SK-N-SH (cell line): ENCODE data around the gene ENDOD1. TPM values are rescaled to one million over a fixed set of nuclear protein-coding genes. Genes with fewer than 3 reads are reported as not detected.

Source experiments
- CTCF ChIA-PET: fragments of 300-600, 350-600 bp; formaldehyde crosslinking; extraction: SDS; loops from one replicate; lab custom pipeline; 2021; lab: Yijun Ruan, JAX
- POLR2A ChIA-PET: fragments of 350-600 bp; sonication (Branson Sonifier 250); formaldehyde crosslinking; extraction: SDS; loops from one replicate; lab custom pipeline; 2020; ENCODE audit warnings: antibody characterized with exemption, inconsistent platforms; lab: Yijun Ruan, JAX
- DNase-seq: peaks from one replicate; pipeline ENCODE4 v3.0.0; 2012
- H2AFZ ChIP-seq: fragments of 200-600 bp; sonication (generic); 2 replicates; pipeline ENCODE4 v1.8.1; 2016; ENCODE audit warnings: antibody characterized with exemption, mild to moderate bottlenecking, low read depth
- H3F3A ChIP-seq: fragments of 200-600 bp; sonication (generic); replicated peaks from 2 replicates; pipeline ENCODE3; 2016; ENCODE audit warnings: antibody characterized with exemption, mild to moderate bottlenecking; ENCODE audit not compliant: insufficient read depth
- H3K27ac ChIP-seq, 2 experiments: fragments of 200-500 bp in 1 of 2; fragments of 200-600 bp in 1 of 2; sonication (Bioruptor generic) in 1 of 2; sonication (generic), shearing (Covaris generic) in 1 of 2; 2 replicates each; pipeline versions ENCODE4 v1.5.1 to v1.6.1; 2014 to 2016; ENCODE audit warnings: low read depth in 2 of 2, inconsistent platforms in 1 of 2, low read length in 1 of 2, mild to moderate bottlenecking in 1 of 2, mixed read lengths in 1 of 2
- H3K27me3 ChIP-seq: fragments of 200-600 bp; sonication (generic), shearing (Covaris generic); 2 replicates; pipeline ENCODE4 v1.6.1; 2016; ENCODE audit warnings: mixed run types; ENCODE audit not compliant: insufficient read depth
- H3K36me3 ChIP-seq, 2 experiments: fragments of 200-500 bp in 1 of 2; fragments of 200-600 bp in 1 of 2; sonication (Bioruptor generic) in 1 of 2; sonication (generic) in 1 of 2; replicated peaks in 1 of 2; 2 replicates each; pipeline versions ENCODE3 to v1.5.1; 2014 to 2016; ENCODE audit warnings: low read length in 1 of 2, mild to moderate bottlenecking in 1 of 2; ENCODE audit not compliant: insufficient read depth in 2 of 2, control insufficient read depth in 1 of 2
- H3K4me1 ChIP-seq, 2 experiments: fragments of 200-500 bp in 1 of 2; fragments of 200-600 bp in 1 of 2; sonication (Bioruptor generic) in 1 of 2; sonication (generic), shearing (Covaris generic) in 1 of 2; 2 replicates each; pipeline versions ENCODE4 v1.5.1 to v1.6.1; 2014 to 2016; ENCODE audit warnings: low read depth in 1 of 2, low read length in 1 of 2, mixed run types in 1 of 2; ENCODE audit not compliant: insufficient read depth in 2 of 2, control insufficient read depth in 1 of 2
- H3K4me2 ChIP-seq: fragments of 200-600 bp; sonication (generic), shearing (Covaris generic); 2 replicates; pipeline ENCODE4 v1.6.1; 2017; ENCODE audit warnings: mixed run types
- H3K4me3 ChIP-seq, 2 experiments: fragments of 200-500 bp in 1 of 2; fragments of 200-600 bp in 1 of 2; sonication (Bioruptor generic) in 1 of 2; sonication (generic), shearing (Covaris generic) in 1 of 2; 2 replicates each; pipeline versions ENCODE4 v1.5.1 to v1.8.1; 2014 to 2016; ENCODE audit warnings: low read depth in 2 of 2, inconsistent platforms in 1 of 2, low read length in 1 of 2, mild to moderate bottlenecking in 1 of 2, mixed read lengths in 1 of 2, moderate library complexity in 1 of 2
- H3K79me2 ChIP-seq: fragments of 200-600 bp; sonication (generic); 2 replicates; pipeline ENCODE4 v1.8.1; 2017; ENCODE audit warnings: mild to moderate bottlenecking; ENCODE audit not compliant: insufficient read depth
- H3K9ac ChIP-seq: fragments of 200-600 bp; sonication (generic); 2 replicates; pipeline ENCODE4 v1.6.1; 2017; ENCODE audit warnings: mixed run types
- H3K9me2 ChIP-seq: fragments of 200-600 bp; sonication (generic); 2 replicates; pipeline ENCODE4 v1.6.1; 2017; ENCODE audit warnings: mixed run types
- H3K9me3 ChIP-seq: fragments of 200-600 bp; sonication (generic); 2 replicates; pipeline ENCODE4 v1.6.1; 2017; ENCODE audit warnings: mixed run types, mild to moderate bottlenecking, moderate library complexity
- H4K20me1 ChIP-seq: fragments of 200-600 bp; sonication (generic); 2 replicates; pipeline ENCODE4 v1.6.1; 2017; ENCODE audit warnings: mild to moderate bottlenecking, mixed run types; ENCODE audit not compliant: insufficient read depth
- ELF1 ChIP-seq: IDR thresholded peaks from 2 replicates; pipeline ENCODE4 v1.4.0; 2012
- EZH2phosphoT487 ChIP-seq: fragments of 200-600 bp; sonication (generic); IDR thresholded peaks from 2 replicates; pipeline ENCODE4 v1.6.1; 2017; ENCODE audit warnings: low read depth, mixed run types, mild to moderate bottlenecking, antibody characterized with exemption, moderate library complexity, borderline replicate concordance
- FOSL2 ChIP-seq: IDR thresholded peaks from 2 replicates; pipeline ENCODE4 v1.4.0; 2012; ENCODE audit warnings: low read depth, mild to moderate bottlenecking, moderate library complexity, borderline replicate concordance
- FOXJ3 ChIP-seq: sonication (generic); formaldehyde crosslinking; IDR thresholded peaks from 2 replicates; pipeline ENCODE4 v1.5.1; 2020; ENCODE audit warnings: mild to moderate bottlenecking, missing genetic modification reagents
- GATA2 ChIP-seq: sonication (generic); formaldehyde crosslinking; IDR thresholded peaks from 2 replicates; pipeline ENCODE4 v1.5.0; 2020; ENCODE audit warnings: mild to moderate bottlenecking, missing genetic modification reagents
- MXI1 ChIP-seq: IDR thresholded peaks from 2 replicates; pipeline ENCODE4 v1.6.1; 2012; ENCODE audit warnings: mild to moderate bottlenecking, low read depth, low read length, improper control_type of control experiment
- NFIC ChIP-seq: IDR thresholded peaks from 2 replicates; pipeline ENCODE4 v1.4.0; 2012; ENCODE audit warnings: borderline replicate concordance
- POLR2AphosphoS5 ChIP-seq: IDR thresholded peaks from 2 replicates; pipeline ENCODE4 v1.6.1; 2012; ENCODE audit warnings: low read depth, low read length
- RAD21 ChIP-seq: IDR thresholded peaks from 2 replicates; pipeline ENCODE4 v1.6.1; 2012; ENCODE audit warnings: mild to moderate bottlenecking, low read length
- RCOR1 ChIP-seq: fragments of 150-350 bp; IDR thresholded peaks from 2 replicates; pipeline ENCODE4 v1.6.1; 2017; ENCODE audit warnings: antibody characterized with exemption, low read length
- RFX5 ChIP-seq: IDR thresholded peaks from 2 replicates; pipeline ENCODE4 v1.6.1; 2012; ENCODE audit warnings: mild to moderate bottlenecking, improper control_type of control experiment, low read length
- SIN3A ChIP-seq: IDR thresholded peaks from 2 replicates; pipeline ENCODE4 v1.6.1; 2012; ENCODE audit warnings: low read depth, mild to moderate bottlenecking, low read length, moderate library complexity, borderline replicate concordance
- TAF1 ChIP-seq: IDR thresholded peaks from 2 replicates; pipeline ENCODE4 v1.6.1; 2012; ENCODE audit warnings: low read depth, mild to moderate bottlenecking, low read length, moderate library complexity, borderline replicate concordance
- WGBS: methylation state at CpG from one replicate; pipeline ENCODE4 v1.1.6; 2017; ENCODE audit warnings: low lambda C conversion rate; 5-methylcytosine and 5-hydroxymethylcytosine counted together
- polyA plus RNA-seq, 3 experiments: library from polyadenylated mRNA; depleted of rRNA; stranded (reverse); fragments of >200 nt; gene quantifications; 2 replicates each; pipeline ENCODE4 v1.2.3, GENCODE V29; 2012
- TF ChIP-seq, protein P1 (sequence below): IDR thresholded peaks from 2 replicates; pipeline ENCODE4 v1.4.0; 2012; ENCODE audit warnings: low read depth, borderline replicate concordance
- TF ChIP-seq, protein P2 (sequence below): fragments of 150-350 bp; IDR thresholded peaks from 2 replicates; pipeline ENCODE4 v1.6.1; 2017; ENCODE audit warnings: antibody characterized with exemption, low read length, low read depth, borderline replicate concordance
- TF ChIP-seq, protein P3 (sequence below): IDR thresholded peaks from 2 replicates; pipeline ENCODE4 v1.4.0; 2012; ENCODE audit warnings: low read depth
- TF ChIP-seq, protein P4 (sequence below): IDR thresholded peaks from 2 replicates; pipeline ENCODE4; 2012
- TF ChIP-seq, protein P5 (sequence below): IDR thresholded peaks from 2 replicates; pipeline ENCODE4 v1.4.0; 2012; ENCODE audit warnings: low read depth, borderline replicate concordance
- TF ChIP-seq, protein P6 (sequence below): IDR thresholded peaks from 2 replicates; pipeline ENCODE4 v1.6.1; 2012; ENCODE audit warnings: mild to moderate bottlenecking, low read depth, low read length, moderate library complexity

The ENDOD1 gene
- polyA plus RNA-seq, 1 of the 3 experiments (the other 2 are of a cell fraction): 15.0 TPM

DNA sequence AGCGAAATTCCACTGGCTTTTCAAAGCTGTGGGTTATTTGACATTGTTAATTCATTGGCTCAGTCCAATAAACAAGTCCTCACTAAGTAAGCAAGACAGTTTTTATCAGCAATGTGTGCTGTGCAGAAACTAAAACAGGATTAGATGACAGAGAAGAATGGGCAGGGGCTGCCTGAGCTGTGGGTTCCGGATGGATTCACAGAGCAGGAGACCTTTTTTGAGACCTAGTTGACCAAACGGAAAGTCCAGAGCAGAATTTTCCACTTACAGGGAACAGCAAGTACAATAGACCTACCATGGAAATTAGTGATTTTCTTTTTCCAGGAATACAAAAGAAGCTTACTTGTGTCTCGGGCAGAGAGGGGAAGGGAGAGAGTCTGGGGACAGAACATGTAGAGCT is 45.6 kb upstream of the ENDOD1 start:
- TF ChIP-seq, protein P1, sequence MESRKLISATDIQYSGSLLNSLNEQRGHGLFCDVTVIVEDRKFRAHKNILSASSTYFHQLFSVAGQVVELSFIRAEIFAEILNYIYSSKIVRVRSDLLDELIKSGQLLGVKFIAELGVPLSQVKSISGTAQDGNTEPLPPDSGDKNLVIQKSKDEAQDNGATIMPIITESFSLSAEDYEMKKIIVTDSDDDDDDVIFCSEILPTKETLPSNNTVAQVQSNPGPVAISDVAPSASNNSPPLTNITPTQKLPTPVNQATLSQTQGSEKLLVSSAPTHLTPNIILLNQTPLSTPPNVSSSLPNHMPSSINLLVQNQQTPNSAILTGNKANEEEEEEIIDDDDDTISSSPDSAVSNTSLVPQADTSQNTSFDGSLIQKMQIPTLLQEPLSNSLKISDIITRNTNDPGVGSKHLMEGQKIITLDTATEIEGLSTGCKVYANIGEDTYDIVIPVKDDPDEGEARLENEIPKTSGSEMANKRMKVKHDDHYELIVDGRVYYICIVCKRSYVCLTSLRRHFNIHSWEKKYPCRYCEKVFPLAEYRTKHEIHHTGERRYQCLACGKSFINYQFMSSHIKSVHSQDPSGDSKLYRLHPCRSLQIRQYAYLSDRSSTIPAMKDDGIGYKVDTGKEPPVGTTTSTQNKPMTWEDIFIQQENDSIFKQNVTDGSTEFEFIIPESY: no peak
- TF ChIP-seq RFX5 (no peak), TAF1 (no peak), NFIC (no peak), POLR2AphosphoS5 (no peak), MXI1 (no peak), RAD21 (no peak), FOXJ3 (CRISPR knock-in tag) (no peak), GATA2 (CRISPR knock-in tag) (no peak), SIN3A (no peak), RCOR1 (no peak), ELF1 (no peak), FOSL2 (no peak), EZH2phosphoT487 (no peak)
- TF ChIP-seq, protein P2, sequence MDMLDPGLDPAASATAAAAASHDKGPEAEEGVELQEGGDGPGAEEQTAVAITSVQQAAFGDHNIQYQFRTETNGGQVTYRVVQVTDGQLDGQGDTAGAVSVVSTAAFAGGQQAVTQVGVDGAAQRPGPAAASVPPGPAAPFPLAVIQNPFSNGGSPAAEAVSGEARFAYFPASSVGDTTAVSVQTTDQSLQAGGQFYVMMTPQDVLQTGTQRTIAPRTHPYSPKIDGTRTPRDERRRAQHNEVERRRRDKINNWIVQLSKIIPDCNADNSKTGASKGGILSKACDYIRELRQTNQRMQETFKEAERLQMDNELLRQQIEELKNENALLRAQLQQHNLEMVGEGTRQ: no peak
- TF ChIP-seq, protein P3, sequence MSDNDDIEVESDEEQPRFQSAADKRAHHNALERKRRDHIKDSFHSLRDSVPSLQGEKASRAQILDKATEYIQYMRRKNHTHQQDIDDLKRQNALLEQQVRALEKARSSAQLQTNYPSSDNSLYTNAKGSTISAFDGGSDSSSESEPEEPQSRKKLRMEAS: no peak
- TF ChIP-seq, protein P4, sequence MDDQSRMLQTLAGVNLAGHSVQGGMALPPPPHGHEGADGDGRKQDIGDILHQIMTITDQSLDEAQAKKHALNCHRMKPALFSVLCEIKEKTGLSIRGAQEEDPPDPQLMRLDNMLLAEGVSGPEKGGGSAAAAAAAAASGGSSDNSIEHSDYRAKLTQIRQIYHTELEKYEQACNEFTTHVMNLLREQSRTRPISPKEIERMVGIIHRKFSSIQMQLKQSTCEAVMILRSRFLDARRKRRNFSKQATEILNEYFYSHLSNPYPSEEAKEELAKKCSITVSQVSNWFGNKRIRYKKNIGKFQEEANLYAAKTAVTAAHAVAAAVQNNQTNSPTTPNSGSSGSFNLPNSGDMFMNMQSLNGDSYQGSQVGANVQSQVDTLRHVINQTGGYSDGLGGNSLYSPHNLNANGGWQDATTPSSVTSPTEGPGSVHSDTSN: no peak
- TF ChIP-seq, protein P5, sequence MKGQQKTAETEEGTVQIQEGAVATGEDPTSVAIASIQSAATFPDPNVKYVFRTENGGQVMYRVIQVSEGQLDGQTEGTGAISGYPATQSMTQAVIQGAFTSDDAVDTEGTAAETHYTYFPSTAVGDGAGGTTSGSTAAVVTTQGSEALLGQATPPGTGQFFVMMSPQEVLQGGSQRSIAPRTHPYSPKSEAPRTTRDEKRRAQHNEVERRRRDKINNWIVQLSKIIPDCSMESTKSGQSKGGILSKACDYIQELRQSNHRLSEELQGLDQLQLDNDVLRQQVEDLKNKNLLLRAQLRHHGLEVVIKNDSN: no peak
- TF ChIP-seq, protein P6, sequence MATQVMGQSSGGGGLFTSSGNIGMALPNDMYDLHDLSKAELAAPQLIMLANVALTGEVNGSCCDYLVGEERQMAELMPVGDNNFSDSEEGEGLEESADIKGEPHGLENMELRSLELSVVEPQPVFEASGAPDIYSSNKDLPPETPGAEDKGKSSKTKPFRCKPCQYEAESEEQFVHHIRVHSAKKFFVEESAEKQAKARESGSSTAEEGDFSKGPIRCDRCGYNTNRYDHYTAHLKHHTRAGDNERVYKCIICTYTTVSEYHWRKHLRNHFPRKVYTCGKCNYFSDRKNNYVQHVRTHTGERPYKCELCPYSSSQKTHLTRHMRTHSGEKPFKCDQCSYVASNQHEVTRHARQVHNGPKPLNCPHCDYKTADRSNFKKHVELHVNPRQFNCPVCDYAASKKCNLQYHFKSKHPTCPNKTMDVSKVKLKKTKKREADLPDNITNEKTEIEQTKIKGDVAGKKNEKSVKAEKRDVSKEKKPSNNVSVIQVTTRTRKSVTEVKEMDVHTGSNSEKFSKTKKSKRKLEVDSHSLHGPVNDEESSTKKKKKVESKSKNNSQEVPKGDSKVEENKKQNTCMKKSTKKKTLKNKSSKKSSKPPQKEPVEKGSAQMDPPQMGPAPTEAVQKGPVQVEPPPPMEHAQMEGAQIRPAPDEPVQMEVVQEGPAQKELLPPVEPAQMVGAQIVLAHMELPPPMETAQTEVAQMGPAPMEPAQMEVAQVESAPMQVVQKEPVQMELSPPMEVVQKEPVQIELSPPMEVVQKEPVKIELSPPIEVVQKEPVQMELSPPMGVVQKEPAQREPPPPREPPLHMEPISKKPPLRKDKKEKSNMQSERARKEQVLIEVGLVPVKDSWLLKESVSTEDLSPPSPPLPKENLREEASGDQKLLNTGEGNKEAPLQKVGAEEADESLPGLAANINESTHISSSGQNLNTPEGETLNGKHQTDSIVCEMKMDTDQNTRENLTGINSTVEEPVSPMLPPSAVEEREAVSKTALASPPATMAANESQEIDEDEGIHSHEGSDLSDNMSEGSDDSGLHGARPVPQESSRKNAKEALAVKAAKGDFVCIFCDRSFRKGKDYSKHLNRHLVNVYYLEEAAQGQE: no peak
- 40% methylated on average over 4 of the region's 4 CpGs for WGBS
- Histone ChIP-seq H3K9me2 (no peaks in the 10 kb centered on the region), H3K4me3 (no peak overlapping the region), H3F3A (no peaks in the 10 kb centered on the region), H3K4me2 (no peak overlapping the region), H3K27me3 (peaks cover 14% of the 10 kb centered on the region), H3K36me3 (no peaks in the 10 kb centered on the region), H3K79me2 (no peaks in the 10 kb centered on the region), H3K4me1 (no peaks in the 10 kb centered on the region), H3K9ac (no peak overlapping the region), H3K27ac (no peak overlapping the region), H2AFZ (no peak overlapping the region), H4K20me1 (no peaks in the 10 kb centered on the region), H3K9me3 (no peaks in the 10 kb centered on the region)
- CTCF ChIA-PET: interaction anchor here (1.0 kb wide), 1 partner anchor 26 kb away, joined by 3 read pairs; no protein-coding TSS in a partner anchor
- POLR2A ChIA-PET: no interaction called here
- DNase-seq: no peak
